A549 (cell line): ENCODE results near the gene SMARCAL1. TPM values are rescaled to one million over a fixed set of nuclear protein-coding genes. Genes with fewer than 3 reads are reported as not detected.

Source experiments
- ATAC-seq, 2 experiments: fragments of 200-7000 bp in 1 of 2; fragments of >200 bp in 1 of 2; cut with Nextera tagmentation in 1 of 2; cut with Tn5 transposase in 1 of 2; 3 replicates each; pipeline versions ENCODE4 v1.8.0 to v1.9.1; 2018 to 2020; ENCODE audit warnings: mild to moderate bottlenecking in 1 of 2, moderate library complexity in 1 of 2
- CTCF ChIA-PET: fragments of 300-600 bp; sonication (Branson Sonifier 250); formaldehyde crosslinking; extraction: SDS; loops from one replicate; lab custom pipeline; 2021; ENCODE audit warnings: antibody characterized with exemption, inconsistent platforms; lab: Yijun Ruan, JAX
- POLR2A ChIA-PET: fragments of 350-600 bp; formaldehyde crosslinking; extraction: SDS; loops from one replicate; lab custom pipeline; 2021; ENCODE audit warnings: antibody characterized with exemption, inconsistent platforms; lab: Yijun Ruan, JAX
- DNase-seq, 2 experiments: peaks; one replicate each; pipeline versions ENCODE4 v3.0.0 to v3.0.0-alpha.2; 2011 to 2016; ENCODE audit warnings: low read depth in 1 of 2, low spot score in 1 of 2
- FAIRE-seq: peaks from 2 replicates; lab custom pipeline; 2011; peaks lifted over from hg19 to GRCh38; lab: Jason Lieb, UNC
- H3K27ac ChIP-seq, 2 experiments: fragments of >200 bp; sonication (Bioruptor Twin); formaldehyde crosslinking; 3 replicates each; pipeline ENCODE4 v1.5.1; 2016 to 2017
- H3K4me1 ChIP-seq: fragments of >200 bp; sonication (Bioruptor Twin); formaldehyde crosslinking; 3 replicates; pipeline ENCODE4 v1.6.1; 2016
- H3K4me2 ChIP-seq: fragments of >200 bp; sonication (Bioruptor Twin); formaldehyde crosslinking; 3 replicates; pipeline ENCODE4 v1.6.1; 2016
- H3K4me3 ChIP-seq: fragments of >200 bp; sonication (Bioruptor Twin); formaldehyde crosslinking; 3 replicates; pipeline ENCODE4 v1.5.1; 2016
- H3K9me3 ChIP-seq: fragments of >200 bp; sonication (Bioruptor Twin); formaldehyde crosslinking; 3 replicates; pipeline ENCODE4 v1.6.1; 2016
- ATOH8 ChIP-seq: fragments of 250-450 bp; sonication (Bioruptor Pico); IDR thresholded peaks from 2 replicates; pipeline ENCODE4 v1.5.0; 2020; ENCODE audit warnings: low read depth, mild to moderate bottlenecking, moderate library complexity
- CBX2 ChIP-seq: fragments of 200-600 bp; sonication (generic); IDR thresholded peaks from 2 replicates; pipeline ENCODE4 v1.6.1; 2016; ENCODE audit warnings: low read depth, mild to moderate bottlenecking, borderline replicate concordance
- CBX8 ChIP-seq: fragments of 200-600 bp; sonication (generic); IDR thresholded peaks from 2 replicates; pipeline ENCODE4 v1.6.1; 2016
- CHD4 ChIP-seq: fragments of 200-600 bp; sonication (generic); IDR thresholded peaks from 2 replicates; pipeline ENCODE4 v1.6.1; 2016; ENCODE audit warnings: antibody characterized with exemption, mild to moderate bottlenecking, borderline replicate concordance
- E2F6 ChIP-seq: IDR thresholded peaks from 2 replicates; pipeline ENCODE4 v1.6.1; 2012; ENCODE audit warnings: low read depth, borderline replicate concordance
- ESRRA ChIP-seq: fragments of 150-350 bp; IDR thresholded peaks from 2 replicates; pipeline ENCODE4 v1.6.1; 2014; ENCODE audit warnings: mild to moderate bottlenecking, low read length, borderline replicate concordance
- GATA3 ChIP-seq: IDR thresholded peaks from 2 replicates; pipeline ENCODE4 v1.6.1; 2012; ENCODE audit warnings: borderline replicate concordance
- HES2 ChIP-seq: fragments of >200 bp; sonication (Bioruptor Twin); formaldehyde crosslinking; IDR thresholded peaks from 2 replicates; pipeline ENCODE4 v1.6.1; 2016
- HEYL ChIP-seq: fragments of 250-450 bp; sonication (Bioruptor Pico); IDR thresholded peaks from 2 replicates; pipeline ENCODE4 v1.8.0; 2021; ENCODE audit warnings: mild to moderate bottlenecking, moderate library complexity
- HOXB5 ChIP-seq: fragments of 250-450 bp; sonication (Bioruptor Pico); IDR thresholded peaks from 2 replicates; pipeline ENCODE4 v1.5.0; 2020; ENCODE audit warnings: mild to moderate bottlenecking, moderate library complexity
- MAX ChIP-seq: IDR thresholded peaks from 2 replicates; pipeline ENCODE4 v1.6.1; 2012
- MAZ ChIP-seq: fragments of 150-350 bp; IDR thresholded peaks from 2 replicates; pipeline ENCODE4 v1.6.1; 2014; ENCODE audit warnings: antibody characterized with exemption, low read depth, low read length, borderline replicate concordance
- MYC ChIP-seq: IDR thresholded peaks from 2 replicates; pipeline ENCODE4 v1.6.1; 2012; ENCODE audit warnings: mild to moderate bottlenecking, inconsistent platforms, low read length, improper control_type of control experiment, borderline replicate concordance
- PHF8 ChIP-seq: fragments of 200-600 bp; sonication (generic); IDR thresholded peaks from 2 replicates; pipeline ENCODE4 v1.6.1; 2016; ENCODE audit warnings: low read depth, mild to moderate bottlenecking, antibody characterized with exemption, moderate library complexity, borderline replicate concordance
- RARB ChIP-seq: fragments of 250-450 bp; sonication (Bioruptor Pico); IDR thresholded peaks from 2 replicates; pipeline ENCODE4 v1.8.0; 2021; ENCODE audit warnings: mild to moderate bottlenecking, moderate library complexity
- RCOR1 ChIP-seq: fragments of 150-350 bp; IDR thresholded peaks from 2 replicates; pipeline ENCODE4 v1.6.1; 2014; ENCODE audit warnings: antibody characterized with exemption, low read length, low read depth
- SREBF2 ChIP-seq: fragments of 450-650 bp; IDR thresholded peaks from 2 replicates; pipeline ENCODE4 v1.6.1; 2014; ENCODE audit warnings: mild to moderate bottlenecking, moderate library complexity
- TFCP2L1 ChIP-seq: fragments of 250-450 bp; sonication (Bioruptor Pico); IDR thresholded peaks from 2 replicates; pipeline ENCODE4 v1.5.0; 2021; ENCODE audit warnings: mild to moderate bottlenecking
- USF2 ChIP-seq: fragments of 450-650 bp; IDR thresholded peaks from 2 replicates; pipeline ENCODE4 v1.6.1; 2014; ENCODE audit warnings: antibody characterized with exemption
- ZC3H11A ChIP-seq: fragments of 450-650 bp; IDR thresholded peaks from 2 replicates; pipeline ENCODE4 v1.6.1; 2014; ENCODE audit warnings: antibody characterized with exemption, mild to moderate bottlenecking
- WGBS: methylation state at CpG from one replicate; pipeline ENCODE4 v1.1.6; 2017; ENCODE audit errors: missing lambda C conversion rate; 5-methylcytosine and 5-hydroxymethylcytosine counted together
- polyA plus RNA-seq, 4 experiments: library from polyadenylated mRNA; depleted of rRNA in 3 of 4; stranded (reverse); fragments of >200 nt; fragmentation: RNase III in 1 of 4; extraction: RNeasy Plus Mini Kit Qiagen cat#74134 plus additional on column Dnase treatment in 1 of 4; gene quantifications; 2 replicates in 3 of 4; 3 replicates in 1 of 4; pipeline ENCODE4 v1.2.3, GENCODE V29; 2011 to 2017

SMARCAL1 gene
- polyA plus RNA-seq, 2 of the 4 experiments (the other 2 are of a cell fraction), result 18.4 to 28.7 TPM

GRCh38 chr2:216424274-216424673 is 12.0 kb downstream of the SMARCAL1 start (continued):
- no peak for TF ChIP-seq MAZ
- no peak for TF ChIP-seq RARB (CRISPR knock-in tag)
- TF ChIP-seq SREBF2, result no peak
- no peak for TF ChIP-seq TFCP2L1 (CRISPR knock-in tag)

- H3K4me3 ChIP-seq, result no peak overlapping the region
- 93% methylated on average over 12 of the region's 14 CpGs for WGBS
- ChIA-PET POLR2A (interaction anchor here (0.5 kb wide), 1 partner anchor 10 kb away, joined by 3 read pairs; no protein-coding TSS in a partner anchor), CTCF (interaction anchor here (0.6 to 2.6 kb wide), 4 partner anchors 9 to 214 kb away, joined by 3 to 11 read pairs (median 4); no protein-coding TSS in a partner anchor)
- TF ChIP-seq RCOR1, result no peak
- no peak for TF ChIP-seq MYC
- TF ChIP-seq HEYL, result no peak
- ATAC-seq, result no peak
- DNase-seq, result no peak
- no peak overlapping the region for H3K4me2 ChIP-seq
- FAIRE-seq, result no peak
- no peaks in the 10 kb centered on the region for H3K9me3 ChIP-seq
- no peaks in the 10 kb centered on the region for H3K4me1 ChIP-seq
- H3K27ac ChIP-seq, result no peak overlapping the region
Observed at GRCh38 chr2:216425008-216425787, 12.9 kb downstream of the SMARCAL1 start.

- H3K4me2 ChIP-seq, result no peak overlapping the region
- no peak for ATAC-seq
- no peak overlapping the region for H3K4me3 ChIP-seq
- H3K4me1 ChIP-seq, result no peaks in the 10 kb centered on the region
- H3K9me3 ChIP-seq, result no peaks in the 10 kb centered on the region
- TF ChIP-seq USF2 (no peak), CBX8 (no peak), ZC3H11A (no peak), MYC (no peak), ATOH8 (CRISPR knock-in tag) (no peak), GATA3 (no peak), PHF8 (no peak), MAX (no peak), HEYL (no peak), E2F6 (no peak), HOXB5 (CRISPR knock-in tag) (no peak), CHD4 (no peak), HES2 (no peak), CBX2 (no peak), ESRRA (no peak)
- no peak for DNase-seq
- POLR2A ChIA-PET, result no interaction called here
- WGBS, result 93% methylated on average over 2 of the region's 2 CpGs
- FAIRE-seq, result no peak
- CTCF ChIA-PET, result interaction anchor here (1.1 to 2.6 kb wide), 2 partner anchors 10 to 22 kb away, joined by 3 to 11 read pairs; no protein-coding TSS in a partner anchor
- no peak overlapping the region for H3K27ac ChIP-seq
Observed at GRCh38 chr2:216426166-216426777, 14.0 kb downstream of the SMARCAL1 start.
